Kidney capillary endothelial cell (primary cell): ENCODE results near the gene CAPN2.
A peak's percentile ranks its signal among the peaks of the same experiment; 100 is the strongest.

Source experiments
- DNase-seq: peaks from one replicate; pipeline ENCODE4 v3.0.0-alpha.2; 2018; ENCODE audit warnings: low spot score

Gene CAPN2

DNA sequence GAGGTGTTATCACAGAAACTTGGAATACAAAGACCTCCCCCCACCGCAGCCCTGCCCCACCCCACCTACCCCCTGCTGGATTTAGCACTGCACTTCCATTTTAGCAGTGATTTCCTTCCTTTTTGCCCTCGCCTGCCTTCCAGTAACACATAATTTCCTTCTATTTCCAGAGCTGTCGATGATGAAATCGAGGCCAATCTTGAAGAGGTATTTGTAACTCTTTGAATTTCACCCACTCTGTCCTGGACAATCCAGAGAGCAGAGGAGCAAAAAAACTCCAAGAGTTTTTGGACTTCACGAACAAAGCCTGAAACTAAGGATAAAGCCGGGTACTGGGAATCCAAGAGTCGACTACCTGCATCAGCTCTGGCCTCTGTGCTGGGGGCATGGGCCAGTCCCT, 49.1 kb downstream of the CAPN2 start:
- DNase-seq = no peak

DNA sequence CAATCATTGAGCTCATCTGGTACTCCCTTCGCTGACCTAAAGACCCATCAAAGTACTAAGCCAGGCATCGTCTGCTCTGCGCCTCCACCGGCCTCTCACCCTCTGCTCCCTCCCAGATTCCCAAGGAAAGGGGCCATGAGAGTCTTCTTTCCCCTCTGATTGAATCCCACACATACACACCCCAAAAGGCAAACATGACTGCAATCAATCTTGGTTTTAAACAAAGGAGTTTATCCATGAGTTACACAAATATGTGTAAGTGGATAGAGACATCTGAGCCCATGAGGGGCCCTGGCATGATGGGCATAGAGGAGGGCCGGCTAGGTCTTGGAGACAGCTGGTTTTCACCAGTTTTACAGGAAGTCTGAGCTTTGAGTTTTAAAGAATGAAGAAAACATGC, 50.9 kb downstream of the CAPN2 start:
- DNase-seq = no peak

DNA sequence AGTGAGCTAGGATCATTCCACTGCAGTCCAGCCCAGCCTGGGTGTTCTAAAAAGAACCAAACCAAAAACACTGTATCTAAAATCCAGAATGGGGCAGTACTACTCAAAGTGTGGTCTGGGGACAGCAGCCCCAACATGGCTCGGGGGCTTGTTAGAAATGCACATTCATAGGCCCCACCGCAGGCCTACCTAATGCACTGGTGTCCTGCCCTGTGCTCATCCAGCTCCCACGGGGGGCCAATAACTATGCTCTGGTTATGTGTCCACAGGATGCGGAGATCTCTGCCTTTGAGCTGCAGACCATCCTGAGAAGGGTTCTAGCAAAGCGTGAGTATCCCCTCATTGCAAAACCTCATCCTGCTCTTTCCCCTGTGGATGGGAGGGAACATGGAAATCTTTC, 51.5 kb downstream of the CAPN2 start:
- no peak for DNase-seq

- DNase-seq = no peak
Measured at GRCh38 chr1:223765036-223765718, 52.8 kb downstream of the CAPN2 start.

- no peak for DNase-seq
Measured at GRCh38 chr1:223765719-223766340, 53.5 kb downstream of the CAPN2 start.

GRCh38 chr1:223770621-223771315, 58.4 kb downstream of the CAPN2 start:
- DNase-seq = no peak

DNA sequence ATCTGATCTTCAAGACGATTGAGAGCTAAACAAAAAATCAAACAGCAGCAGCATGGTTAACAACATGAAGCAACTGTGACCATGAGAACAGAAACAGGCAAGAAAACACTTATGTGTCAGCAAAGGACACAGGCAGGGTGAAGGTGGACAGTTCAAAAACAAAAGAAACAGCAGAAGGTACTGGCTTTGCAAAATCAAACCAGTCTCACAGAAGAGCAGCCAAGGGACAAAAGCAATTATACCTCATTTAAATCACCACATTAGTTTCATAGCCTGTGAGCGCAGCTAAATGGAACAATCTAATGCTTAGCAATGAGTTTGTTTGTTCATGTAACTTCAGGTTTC, 59.1 kb downstream of the CAPN2 start:
- no peak for DNase-seq

DNA sequence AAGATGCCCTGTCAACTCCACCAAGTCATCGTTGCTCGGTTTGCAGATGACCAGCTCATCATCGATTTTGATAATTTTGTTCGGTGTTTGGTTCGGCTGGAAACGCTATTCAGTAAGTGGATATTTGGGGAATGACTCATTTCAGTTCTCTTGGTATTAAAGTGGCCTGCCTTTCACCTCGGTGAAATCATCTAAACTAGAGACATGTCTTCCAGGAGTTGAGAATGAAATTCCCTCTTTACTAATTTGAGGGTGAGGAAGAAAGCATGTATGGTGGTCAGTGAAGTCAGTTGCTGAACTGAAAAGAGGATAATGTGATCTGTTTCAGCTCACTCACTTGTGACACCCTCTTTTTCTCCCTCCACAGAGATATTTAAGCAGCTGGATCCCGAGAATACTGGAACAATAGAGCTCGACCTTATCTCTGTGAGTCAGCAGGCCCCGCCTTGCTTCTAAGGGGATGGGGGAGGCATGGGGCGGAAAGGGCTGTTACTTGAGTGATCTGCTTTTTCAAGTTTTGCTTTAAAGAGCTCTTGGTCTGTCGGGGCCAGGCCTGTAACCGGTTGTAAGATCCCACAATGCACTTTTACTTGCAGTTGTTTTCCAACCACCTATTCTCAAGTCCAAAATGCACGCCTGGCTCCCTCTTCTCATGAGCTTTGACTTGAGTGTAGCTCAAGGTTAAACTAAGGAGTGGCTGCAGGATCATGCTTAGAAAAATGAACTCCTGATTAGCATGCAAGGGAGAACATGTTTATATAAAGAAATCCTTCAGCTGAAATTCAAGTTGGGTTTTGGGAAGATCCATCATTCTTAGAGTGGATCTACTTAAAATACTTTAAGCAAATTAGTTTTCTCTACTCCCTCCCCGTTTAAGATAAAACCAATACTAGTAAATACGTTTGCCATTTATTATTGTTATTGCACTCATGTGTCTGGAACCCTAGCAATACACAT, 59.8 kb downstream of the CAPN2 start:
- peak; percentile 87 for DNase-seq

- DNase-seq = no peak
Measured at GRCh38 chr1:223772771-223773160, 60.4 kb downstream of the CAPN2 start.

GRCh38 chr1:223774134-223774814, 61.9 kb downstream of the CAPN2 start:
- DNase-seq = no peak

DNA sequence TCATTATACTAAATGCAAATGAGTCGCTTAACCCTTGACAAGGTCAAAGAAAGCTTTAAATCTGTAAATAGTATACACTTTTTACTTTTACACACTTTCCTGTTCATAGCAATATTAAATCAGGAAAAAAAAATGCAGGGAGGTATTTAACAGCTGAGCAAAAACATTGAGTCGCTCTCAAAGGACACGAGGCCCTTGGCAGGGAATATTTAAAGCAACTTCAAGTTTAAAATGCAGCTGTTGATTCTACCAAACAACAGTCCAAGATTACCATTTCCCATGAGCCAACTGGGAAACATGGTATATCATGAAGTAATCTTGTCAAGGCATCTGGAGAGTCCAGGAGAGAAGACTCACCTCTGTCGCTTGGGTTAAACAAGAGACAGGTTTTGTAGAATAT, 62.7 kb downstream of the CAPN2 start:
- DNase-seq = no peak

DNA sequence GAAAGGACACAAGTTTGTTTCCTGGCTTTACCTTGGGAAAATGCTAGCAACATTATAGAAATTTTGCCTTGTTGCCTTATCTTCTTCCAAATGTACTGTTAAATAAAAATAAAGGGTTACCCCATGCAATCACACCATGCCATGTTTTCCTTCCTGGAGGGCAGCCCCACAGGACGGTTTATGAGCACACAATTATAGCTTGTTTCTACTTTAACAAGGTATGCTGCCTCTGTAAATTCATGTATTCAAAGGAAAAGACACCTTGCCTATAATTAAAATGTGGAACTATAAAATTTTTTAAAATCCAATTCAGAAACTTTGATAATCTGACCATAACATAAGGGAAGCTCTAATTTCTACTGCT, 63.4 kb downstream of the CAPN2 start:
- no peak for DNase-seq

DNA sequence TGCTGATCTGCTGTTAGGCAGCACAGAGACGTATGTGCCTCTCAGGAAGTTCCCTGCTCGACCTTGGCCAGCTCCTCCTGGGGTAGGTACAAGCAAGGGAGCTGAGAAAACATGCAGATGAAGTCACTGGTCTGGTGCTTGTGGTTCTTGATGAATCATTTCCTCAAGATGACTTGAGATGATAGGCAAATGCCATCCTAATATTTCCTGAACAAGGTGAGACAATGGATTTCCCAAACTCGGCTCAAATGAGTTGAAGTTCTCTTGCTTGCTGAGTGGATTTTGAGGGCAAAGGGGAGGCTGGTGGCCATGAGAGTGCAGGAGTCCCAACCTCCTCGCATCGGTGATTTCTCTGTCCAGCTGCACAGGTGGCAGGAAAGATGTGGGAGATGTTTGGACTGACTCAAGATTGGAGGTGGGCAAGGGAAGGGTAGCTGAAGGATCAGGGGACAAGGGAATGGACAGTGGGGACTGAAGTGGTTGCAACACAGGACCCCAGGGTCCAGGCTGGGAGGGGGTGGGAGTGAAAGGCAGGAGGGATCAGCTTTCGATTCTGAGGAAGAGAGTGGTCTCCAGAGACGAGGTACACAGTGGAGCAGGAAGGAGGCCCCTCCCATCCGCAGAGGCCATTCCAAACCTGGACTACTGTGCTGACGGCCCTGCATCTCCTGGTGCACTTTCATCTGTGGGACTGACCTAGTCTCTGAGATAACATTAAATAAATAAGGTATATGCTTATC, 63.9 kb downstream of the CAPN2 start:
- DNase-seq = peak; percentile 94

GRCh38 chr1:223776826-223777454, 64.6 kb downstream of the CAPN2 start:
- DNase-seq = no peak

DNA sequence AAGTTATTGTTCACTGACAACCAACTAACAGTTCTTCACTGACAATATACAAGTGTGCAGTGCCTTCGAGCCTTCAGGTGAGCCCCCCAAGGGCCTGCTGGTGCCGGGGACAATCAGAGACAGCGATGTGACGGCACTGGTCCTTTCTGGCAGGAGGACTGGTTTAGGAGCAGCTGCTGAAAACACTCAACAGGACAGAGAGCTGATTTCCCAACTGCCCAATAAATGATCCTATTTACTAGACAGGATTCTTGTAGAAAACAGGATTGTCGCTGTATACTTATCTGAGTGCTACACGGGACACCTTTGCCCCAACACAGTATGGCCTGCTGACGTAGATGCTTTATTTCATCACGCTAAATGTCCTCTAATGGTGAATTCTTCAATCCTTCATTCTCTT, 68.0 kb downstream of the CAPN2 start:
- no peak for DNase-seq

DNA sequence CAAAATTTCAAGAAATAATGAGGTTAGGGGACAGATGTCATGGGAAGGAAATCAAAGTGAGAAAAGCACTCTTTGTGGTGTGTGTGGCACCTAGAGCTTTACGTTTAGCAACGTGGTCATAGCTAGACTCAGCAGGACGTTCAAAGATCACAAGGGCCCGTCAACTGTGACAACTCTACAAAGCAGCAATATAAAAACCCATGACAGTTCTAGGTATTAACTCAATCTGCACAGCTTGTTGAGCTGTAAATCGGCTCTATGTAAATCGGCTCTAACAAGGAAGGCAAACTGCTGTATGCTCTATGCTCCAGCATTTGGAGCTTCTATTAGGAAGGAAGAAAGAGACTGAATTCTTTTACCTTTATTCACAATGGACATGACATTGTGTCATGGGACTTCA, 68.6 kb downstream of the CAPN2 start:
- DNase-seq = no peak

DNA sequence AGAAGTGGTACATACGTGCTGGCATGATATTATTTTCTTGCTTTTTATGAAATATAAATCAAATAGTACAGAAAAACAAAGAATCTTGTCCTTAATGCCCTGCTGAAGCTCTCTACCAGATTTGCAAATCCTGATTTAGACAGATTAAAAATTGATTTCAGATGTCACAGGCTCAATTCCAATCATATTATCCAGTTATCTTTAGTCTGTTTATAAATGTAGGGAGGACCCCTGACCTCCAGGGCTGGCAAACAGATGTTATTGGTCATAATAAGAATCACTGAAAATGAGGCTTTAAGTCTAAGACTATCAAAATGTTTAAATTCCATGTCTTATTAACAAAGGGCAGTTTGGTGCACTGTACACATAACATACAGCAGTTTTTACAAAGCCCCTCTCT, 71.3 kb downstream of the CAPN2 start:
- DNase-seq = no peak

GRCh38 chr1:223784541-223784940, 72.2 kb downstream of the CAPN2 start:
- no peak for DNase-seq

DNA sequence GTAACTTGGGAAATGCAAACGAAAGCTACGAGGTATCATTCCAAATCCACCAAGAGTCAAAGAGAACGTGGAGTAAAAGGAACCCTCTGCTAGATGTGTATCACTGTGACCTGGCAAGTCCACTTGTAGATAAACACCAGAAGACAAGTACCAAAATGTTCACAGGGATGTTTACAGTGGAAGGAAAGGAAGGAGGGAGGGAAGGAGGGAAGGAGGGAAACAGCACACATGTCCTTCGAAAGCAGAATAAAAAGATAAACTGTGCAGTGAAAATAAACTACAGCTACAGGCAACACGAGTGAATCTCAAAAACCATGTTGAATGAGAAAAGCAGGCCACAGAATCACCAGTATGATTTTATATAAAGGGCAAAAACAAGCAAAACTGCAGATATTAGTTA, 73.5 kb downstream of the CAPN2 start:
- no peak for DNase-seq

- no peak for DNase-seq
Measured at GRCh38 chr1:223788746-223789415, 76.5 kb downstream of the CAPN2 start.
